NCI-H2107 treated with DMSO at 0.1 percent for 48 hours (cell line): Measurements from ENCODE around the gene C2orf68.
"Not testable (repeated sequence)": the region's sequence is repeated elsewhere in the genome, so short reads cannot be mapped to it uniquely, and the experiment has no call there.

Experiments
- DNase-seq: peaks from one replicate; lab custom pipeline; 2025; ENCODE audit not compliant: unreplicated experiment; lab: John Stamatoyannopoulos, UW

Gene C2orf68

GRCh38 chr2:85599468-85600234 is 12.2 kb downstream of the C2orf68 start:
- DNase-seq = no peak

GRCh38 chr2:85598594-85599340 is 13.1 kb downstream of the C2orf68 start:
- no peak for DNase-seq

- no peak for DNase-seq
Observed at GRCh38 chr2:85597241-85597640, 14.6 kb downstream of the C2orf68 start.

- no peak for DNase-seq
Observed at GRCh38 chr2:85596486-85597143, 15.3 kb downstream of the C2orf68 start.

- DNase-seq = no peak
Observed at GRCh38 chr2:85596026-85596333, 15.9 kb downstream of the C2orf68 start.

GRCh38 chr2:85595301-85596025 is 16.4 kb downstream of the C2orf68 start, which contains the start of gene RNF181:
TSS of gene RNF181 (plus strand) at chr2:85595745. CDS start at chr2:85595764, 19 bp downstream.
- peak; percentile 98 for DNase-seq

- no peak for DNase-seq
Observed at GRCh38 chr2:85594715-85595300, 17.1 kb downstream of the C2orf68 start.

- DNase-seq = no peak
Observed at GRCh38 chr2:85593023-85593422, 18.8 kb downstream of the C2orf68 start.

GRCh38 chr2:85592299-85592698 is 19.6 kb downstream of the C2orf68 start:
- not testable (repeated sequence) for DNase-seq

GRCh38 chr2:85591563-85591962 is 20.3 kb downstream of the C2orf68 start:
- no peak for DNase-seq

GRCh38 chr2:85590950-85591349 is 20.9 kb downstream of the C2orf68 start:
- DNase-seq = no peak

GRCh38 chr2:85589982-85590791 is 21.7 kb downstream of the C2orf68 start:
- no peak for DNase-seq

- DNase-seq = no peak
Observed at GRCh38 chr2:85589181-85589580, 22.7 kb downstream of the C2orf68 start.

GRCh38 chr2:85588645-85589044 is 23.2 kb downstream of the C2orf68 start:
- no peak for DNase-seq

- no peak for DNase-seq
Observed at GRCh38 chr2:85588236-85588635, 23.6 kb downstream of the C2orf68 start.

GRCh38 chr2:85585781-85586105 is 26.1 kb downstream of the C2orf68 start:
- no peak for DNase-seq

- DNase-seq = no peak
Observed at GRCh38 chr2:85584857-85585780, 26.7 kb downstream of the C2orf68 start.

- DNase-seq = no peak
Observed at GRCh38 chr2:85584354-85584856, 27.5 kb downstream of the C2orf68 start, which contains the start of gene VAMP5. TSS of gene VAMP5 (plus strand) at chr2:85584431. CDS start at chr2:85584491, 60 bp downstream.
